NCI-H1105 treated with DMSO at 0.1 percent for 48 hours (cell line): ENCODE data around the gene ARHGAP33.
"Not testable (repeated sequence)": the region's sequence is repeated elsewhere in the genome, so short reads cannot be mapped to it uniquely, and the experiment has no call there.

ENCODE experiments used
- DNase-seq: peaks from one replicate; lab custom pipeline; 2025; lab: John Stamatoyannopoulos, UW

The ARHGAP33 gene

DNA sequence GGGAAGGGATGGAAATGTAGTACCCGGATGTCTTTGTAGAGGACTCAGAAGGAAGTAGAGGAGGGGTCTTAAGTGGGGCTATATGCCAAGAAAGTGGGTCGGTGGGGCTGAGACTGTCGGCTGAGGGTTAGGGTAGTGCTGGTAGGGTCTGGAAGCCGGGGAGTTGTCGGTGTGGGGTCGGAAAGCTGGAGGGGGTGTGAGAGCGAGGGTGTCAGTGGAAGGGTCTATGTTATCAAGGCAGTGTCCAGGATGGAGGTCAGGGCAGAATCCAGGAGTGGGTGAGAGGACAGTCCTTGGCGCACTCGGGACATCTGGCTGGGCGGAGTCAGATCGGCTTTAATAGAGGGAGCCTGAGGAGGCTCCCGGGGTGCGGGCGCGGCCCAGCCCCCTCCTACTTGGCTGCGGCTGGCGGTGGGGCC lies 20.2 kb upstream of the ARHGAP33 start:
- no peak for DNase-seq

DNA sequence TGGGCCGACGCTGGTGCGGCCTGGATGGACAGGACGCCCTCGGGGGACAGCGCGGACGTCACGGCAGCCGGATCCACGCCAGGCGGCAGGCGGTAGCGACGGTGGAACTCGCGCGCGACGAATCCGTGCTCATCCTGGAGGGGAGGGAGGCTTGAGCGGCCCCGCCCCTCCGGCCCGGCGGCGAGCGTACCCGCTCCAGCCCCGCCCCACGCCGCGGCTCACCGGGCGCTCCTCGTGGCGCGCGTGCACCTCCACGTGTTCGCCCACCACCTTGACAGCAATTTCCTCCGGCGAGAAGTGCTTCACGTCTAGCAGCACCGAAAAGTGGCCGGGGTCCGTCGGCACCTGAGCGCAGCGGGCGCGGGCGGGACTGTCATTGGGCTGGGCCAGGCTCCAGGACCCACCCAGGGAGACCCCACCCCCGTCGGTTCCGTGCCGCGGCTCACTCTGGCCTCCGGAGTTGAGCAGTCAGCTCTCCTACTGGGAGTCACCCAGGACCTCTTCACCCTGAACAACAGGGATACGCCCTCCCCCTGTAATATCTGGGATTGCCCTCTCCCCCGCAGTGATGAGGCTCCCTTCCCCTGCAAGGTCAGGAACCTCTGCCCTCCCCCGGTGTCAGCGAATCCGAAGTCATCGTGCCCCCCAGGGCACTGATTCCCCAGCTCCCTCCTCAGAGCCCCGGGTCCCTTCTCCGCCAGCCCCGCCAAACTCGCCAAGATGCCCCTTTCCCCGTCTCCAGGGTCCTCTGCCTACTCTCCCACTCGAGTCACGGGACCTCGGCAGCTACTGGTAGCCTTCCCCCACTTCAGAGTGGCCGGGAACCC lies 19.6 kb upstream of the ARHGAP33 start:
- no peak for DNase-seq

- DNase-seq: no peak
Observed at GRCh38 chr19:35756377-35757230, 18.8 kb upstream of the ARHGAP33 start, which contains the start of gene HSPB6. HSPB6 (minus strand) TSS chr19:35757029; CDS start chr19:35757008, 21 bp downstream.

DNA sequence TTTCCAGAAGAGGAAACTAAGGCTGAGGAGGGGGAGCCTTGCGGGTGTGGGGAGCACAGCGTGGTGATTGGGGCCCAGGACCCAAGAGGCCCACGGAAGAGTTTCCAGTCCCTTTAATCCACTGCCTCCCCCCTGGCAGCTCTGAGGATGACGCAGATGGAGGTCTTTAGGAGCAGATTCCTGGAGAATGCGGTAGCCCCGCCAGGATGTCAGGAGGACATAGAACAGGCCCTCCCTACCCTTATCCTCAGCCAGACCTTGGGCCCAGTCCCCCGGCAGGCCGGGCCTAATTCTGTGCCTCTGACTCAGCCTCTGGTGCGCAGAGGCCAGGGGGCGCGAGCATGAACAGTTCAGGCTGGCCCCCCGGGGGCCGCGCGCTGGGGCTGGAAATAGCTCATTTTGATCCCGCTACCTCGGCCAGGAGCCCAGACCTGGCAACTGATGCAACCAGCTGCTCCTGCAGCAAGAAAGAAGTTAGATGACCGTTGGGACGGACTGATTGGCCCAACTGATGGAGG lies 18.1 kb upstream of the ARHGAP33 start:
- DNase-seq: no peak

- peak; percentile 99 for DNase-seq
Observed at GRCh38 chr19:35757749-35758608, 17.4 kb upstream of the ARHGAP33 start, which contains the start of gene PROSER3. PROSER3 (plus strand) TSS chr19:35758176; CDS start chr19:35758216, 40 bp downstream.

GRCh38 chr19:35759697-35760096 lies 15.7 kb upstream of the ARHGAP33 start:
- no peak for DNase-seq

- no peak for DNase-seq
Observed at GRCh38 chr19:35760711-35761349, 14.5 kb upstream of the ARHGAP33 start.

GRCh38 chr19:35764432-35765315 lies 10.7 kb upstream of the ARHGAP33 start:
- DNase-seq: no peak

DNA sequence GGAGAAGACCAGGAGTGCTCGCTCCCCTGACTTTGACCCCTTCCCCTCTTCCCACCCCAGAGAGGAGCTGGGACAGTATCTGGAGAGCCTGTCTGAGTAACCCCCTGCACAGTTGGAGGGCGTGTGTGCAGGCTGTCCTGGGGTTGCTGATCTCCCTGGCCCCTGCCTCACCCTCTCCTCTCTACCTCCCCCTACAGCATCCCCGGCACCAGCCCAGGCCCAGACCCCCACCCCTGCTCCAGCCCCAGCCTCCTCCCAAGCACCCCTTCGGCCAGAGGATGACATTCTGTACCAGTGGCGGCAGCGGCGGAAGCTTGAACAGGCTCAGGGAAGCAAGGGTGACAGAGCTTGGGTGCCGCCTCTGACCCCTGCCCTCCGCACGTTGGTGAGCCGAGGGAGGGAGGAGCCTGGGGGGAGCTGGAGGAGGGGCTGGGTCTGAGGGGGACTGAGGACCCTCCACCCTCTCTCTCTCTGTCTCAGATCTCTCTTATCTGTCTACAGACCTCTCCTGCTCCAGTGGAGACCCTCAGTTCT lies 8.7 kb upstream of the ARHGAP33 start:
- DNase-seq: no peak

DNA sequence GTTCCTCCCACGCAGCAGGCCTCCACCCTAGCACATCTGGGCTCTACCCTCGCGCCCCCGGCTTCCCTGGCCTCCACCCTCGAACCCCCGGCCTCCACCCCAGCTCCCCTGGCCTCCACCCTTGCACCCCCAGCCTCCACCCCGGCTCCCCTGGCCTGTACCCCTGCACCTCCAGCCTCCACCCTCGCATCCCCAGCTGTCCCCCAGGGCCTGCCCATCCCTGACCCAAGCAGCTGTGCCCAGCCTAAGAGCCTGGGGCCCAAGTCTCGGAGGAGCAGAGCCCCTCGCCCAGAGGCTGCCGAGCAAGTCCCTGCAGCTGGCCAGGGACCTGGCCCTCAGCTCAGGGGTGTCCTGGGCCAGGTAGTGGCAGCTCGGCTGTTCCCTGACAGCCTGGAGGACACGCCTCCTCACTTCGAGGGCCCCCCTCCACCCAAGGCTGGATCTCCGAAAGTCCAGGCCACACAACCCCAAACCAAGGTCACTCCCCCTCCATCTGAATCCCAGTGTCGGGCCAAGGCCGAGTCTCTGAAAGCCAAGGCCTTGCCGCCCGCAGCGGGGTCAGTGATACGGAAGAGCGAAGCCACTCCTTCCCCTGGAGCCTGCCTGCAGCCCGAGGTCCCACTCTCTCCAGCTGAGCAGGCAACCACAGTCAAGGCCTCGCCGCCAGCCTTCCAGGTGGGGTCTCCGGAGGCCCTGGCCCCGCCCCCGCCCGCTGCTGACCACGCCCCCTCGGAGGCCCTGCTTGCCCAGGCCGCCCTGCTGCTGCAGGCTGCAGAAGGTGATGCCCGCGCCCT lies 7.9 kb upstream of the ARHGAP33 start:
- DNase-seq: no peak

GRCh38 chr19:35768082-35768421 lies 7.3 kb upstream of the ARHGAP33 start:
- no peak for DNase-seq

DNA sequence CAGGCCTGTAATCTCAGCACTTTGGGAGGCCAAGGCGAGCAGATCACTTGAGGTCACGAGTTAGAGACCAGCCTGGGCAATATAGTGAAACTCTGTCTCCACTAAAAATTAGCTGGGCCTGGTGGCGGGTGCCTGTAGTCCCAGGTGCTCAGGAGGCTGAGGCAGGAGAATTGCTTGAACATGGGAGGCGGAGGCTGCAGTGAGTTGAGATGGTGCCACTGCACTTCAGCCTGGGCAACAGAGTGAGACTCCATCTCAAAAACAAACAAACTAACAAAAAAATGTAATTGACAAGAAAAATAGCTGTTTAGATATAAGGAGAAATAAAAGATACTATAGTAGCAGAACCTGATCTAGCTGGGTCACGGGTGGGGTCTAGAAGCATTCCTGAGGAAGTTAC lies 3.0 kb upstream of the ARHGAP33 start:
- DNase-seq: not testable (repeated sequence)

- no peak for DNase-seq
Observed at GRCh38 chr19:35773020-35773806, 2.2 kb upstream of the ARHGAP33 start.

GRCh38 chr19:35774274-35775045 lies 904 bp upstream of the ARHGAP33 start:
- DNase-seq: peak; percentile 42

- no peak for DNase-seq
Observed at GRCh38 chr19:35775046-35775297, 392 bp upstream of the ARHGAP33 start.

- no peak for DNase-seq
Observed at GRCh38 chr19:35776102-35776788, 881 bp downstream of the ARHGAP33 start.
